SIG-M5 treated with dmso at 0.1 percent for 504 hours (cell line): ENCODE data around the gene DDR2.
"Not testable (repeated sequence)": the region's sequence is repeated elsewhere in the genome, so short reads cannot be mapped to it uniquely, and the experiment has no call there.

ENCODE experiments used
- DNase-seq: peaks from one replicate; lab custom pipeline; 2025; ENCODE audit not compliant: unreplicated experiment; lab: John Stamatoyannopoulos, UW

Gene DDR2

GRCh38 chr1:162632217-162632666 lies at the start of gene DDR2:
TSS of gene DDR2 (plus strand) at chr1:162632464. CDS start at chr1:162719064, 86,600 bp downstream.
- no peak for DNase-seq

GRCh38 chr1:162582901-162583300 lies 49.4 kb upstream of the DDR2 start:
- not testable (repeated sequence) for DNase-seq

GRCh38 chr1:162585101-162585500 lies 47.2 kb upstream of the DDR2 start:
- not testable (repeated sequence) for DNase-seq

- DNase-seq: no peak
These were observed 44.9 kb upstream of the DDR2 start for GRCh38 chr1:162587347-162587746.

- DNase-seq: no peak
These were observed 44.5 kb upstream of the DDR2 start for GRCh38 chr1:162587761-162588260.

GRCh38 chr1:162590101-162590500 lies 42.2 kb upstream of the DDR2 start:
- DNase-seq: no peak

- no peak for DNase-seq
These were observed 41.6 kb upstream of the DDR2 start for GRCh38 chr1:162590686-162591085.

- no peak for DNase-seq
These were observed 35.6 kb upstream of the DDR2 start for GRCh38 chr1:162596514-162597170.

- no peak for DNase-seq
These were observed 32.8 kb upstream of the DDR2 start for GRCh38 chr1:162599451-162599850.

GRCh38 chr1:162603117-162603516 lies 29.1 kb upstream of the DDR2 start:
- not testable (repeated sequence) for DNase-seq

GRCh38 chr1:162605225-162605927 lies 26.9 kb upstream of the DDR2 start:
- no peak for DNase-seq

- no peak for DNase-seq
These were observed 23.0 kb upstream of the DDR2 start for GRCh38 chr1:162609306-162609705.

- DNase-seq: no peak
These were observed 19.5 kb upstream of the DDR2 start for GRCh38 chr1:162612606-162613400.

- no peak for DNase-seq
These were observed 15.4 kb upstream of the DDR2 start for GRCh38 chr1:162616848-162617247.

- DNase-seq: no peak
These were observed 14.8 kb upstream of the DDR2 start for GRCh38 chr1:162617513-162617912.

GRCh38 chr1:162619076-162619475 lies 13.2 kb upstream of the DDR2 start:
- DNase-seq: no peak

GRCh38 chr1:162621256-162621655 lies 11.0 kb upstream of the DDR2 start:
- no peak for DNase-seq

- no peak for DNase-seq
These were observed 6.6 kb upstream of the DDR2 start for GRCh38 chr1:162625679-162626078.

- DNase-seq: no peak
These were observed 6.2 kb upstream of the DDR2 start for GRCh38 chr1:162626094-162626493.

GRCh38 chr1:162626761-162627160 lies 5.5 kb upstream of the DDR2 start:
- DNase-seq: no peak

GRCh38 chr1:162627662-162628296 lies 4.5 kb upstream of the DDR2 start:
- DNase-seq: peak; percentile 21
